ENCODE measurements around the gene PEMT.

The PEMT gene

DNA sequence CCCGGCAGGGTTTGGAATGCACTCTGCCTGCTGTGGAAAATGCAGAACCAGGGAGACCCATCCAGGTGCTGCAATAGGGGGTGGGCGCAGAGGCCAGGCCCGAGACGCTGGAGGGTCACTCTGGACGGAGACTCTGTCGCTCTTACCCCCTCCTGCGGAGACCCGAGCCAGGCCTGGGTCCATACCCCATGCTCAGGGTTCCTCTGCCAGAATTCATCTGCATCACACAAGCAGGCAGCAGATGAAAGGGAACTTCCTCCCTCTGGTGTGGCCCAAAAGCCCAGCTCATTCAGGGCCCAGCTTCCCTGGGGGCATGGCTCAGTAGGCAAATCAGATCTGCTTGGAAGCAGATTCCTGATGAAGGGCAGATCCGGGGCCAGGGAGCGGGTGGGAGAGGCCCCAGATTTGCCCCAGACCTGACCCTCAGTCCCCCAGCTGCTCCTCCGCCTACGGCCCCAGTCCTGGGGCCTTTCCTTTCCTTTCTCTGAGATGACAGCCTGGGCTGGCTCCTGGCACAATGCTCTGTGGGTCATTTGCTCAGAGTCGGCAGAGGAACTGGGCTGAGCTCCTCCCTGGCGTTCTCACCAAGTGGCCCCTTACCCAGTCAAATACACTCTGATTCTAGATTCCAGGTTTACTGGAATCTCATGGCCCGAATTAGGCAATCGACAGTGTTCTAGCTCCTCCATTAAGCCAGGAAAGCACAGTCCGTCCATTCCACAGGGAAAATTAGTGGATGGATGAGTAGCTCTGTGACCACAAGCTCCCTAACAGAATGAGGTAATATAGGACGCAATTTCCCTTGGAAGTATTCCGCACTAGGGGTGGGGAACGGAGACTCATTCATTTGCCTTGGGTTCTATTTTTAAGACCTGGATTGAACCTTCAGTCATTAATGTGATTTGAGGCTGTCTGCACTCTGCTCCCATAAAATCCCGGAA is 76.2 kb downstream of the PEMT start:
- no peak for DNase-seq (ENCODE audit: low read depth, low spot score)
- H3K9ac ChIP-seq (ENCODE audit: insufficient read length): no peak overlapping the region
- no peaks in the 10 kb centered on the region for H3K9me3 ChIP-seq (ENCODE audit: low read depth, low read length)
- TF ChIP-seq FOXP2 (optimal IDR thresholded peaks at IDR 0.05; ENCODE audit: control extremely low read depth, extremely low read length, insufficient read depth) (no peak), EZH2 (IDR thresholded peaks at IDR 0.05) (no peak), POLR2AphosphoS5 (IDR thresholded peaks at IDR 0.05; ENCODE audit: borderline replicate concordance, low read depth, low read length) (no peak)
- H3K4me3 ChIP-seq: no peak overlapping the region
- H3K36me3 ChIP-seq (ENCODE audit: insufficient read depth, low read length): no peaks in the 10 kb centered on the region
- no peak overlapping the region for H3K27ac ChIP-seq

- TF ChIP-seq EZH2 (IDR thresholded peaks at IDR 0.05) (no peak), POLR2AphosphoS5 (IDR thresholded peaks at IDR 0.05; ENCODE audit: borderline replicate concordance, low read depth, low read length) (no peak), FOXP2 (optimal IDR thresholded peaks at IDR 0.05; ENCODE audit: control extremely low read depth, extremely low read length, insufficient read depth) (no peak)
- Histone ChIP-seq H3K36me3 (ENCODE audit: insufficient read depth, low read length) (no peaks in the 10 kb centered on the region), H3K4me3 (no peak overlapping the region), H3K9me3 (ENCODE audit: low read depth, low read length) (no peaks in the 10 kb centered on the region), H3K9ac (ENCODE audit: insufficient read length) (no peak overlapping the region), H3K27ac (no peak overlapping the region)
- no peak for DNase-seq (ENCODE audit: low read depth, low spot score)
These were observed 77.0 kb downstream of the PEMT start for GRCh38 chr17:17514361-17514992.

DNA sequence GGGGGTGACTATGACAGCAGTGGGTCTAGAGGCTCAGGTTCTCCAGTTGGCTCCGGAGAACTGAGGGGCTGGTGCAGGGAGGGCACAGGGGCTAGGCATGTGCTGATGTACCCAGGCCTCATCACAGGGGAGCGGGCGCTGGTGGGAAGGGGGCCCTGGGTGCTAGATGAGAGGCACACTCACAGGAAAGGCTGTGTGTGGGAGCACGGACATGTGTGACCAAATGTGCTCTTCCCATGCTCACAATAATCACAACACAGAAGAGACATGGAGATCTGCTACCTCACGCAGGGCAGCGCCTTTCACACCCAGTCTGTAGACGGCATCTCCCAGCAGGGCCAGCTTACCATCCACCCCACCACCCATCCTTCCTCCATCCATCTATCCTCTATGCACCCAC is 77.9 kb downstream of the PEMT start:
- no peak overlapping the region for H3K27ac ChIP-seq

DNA sequence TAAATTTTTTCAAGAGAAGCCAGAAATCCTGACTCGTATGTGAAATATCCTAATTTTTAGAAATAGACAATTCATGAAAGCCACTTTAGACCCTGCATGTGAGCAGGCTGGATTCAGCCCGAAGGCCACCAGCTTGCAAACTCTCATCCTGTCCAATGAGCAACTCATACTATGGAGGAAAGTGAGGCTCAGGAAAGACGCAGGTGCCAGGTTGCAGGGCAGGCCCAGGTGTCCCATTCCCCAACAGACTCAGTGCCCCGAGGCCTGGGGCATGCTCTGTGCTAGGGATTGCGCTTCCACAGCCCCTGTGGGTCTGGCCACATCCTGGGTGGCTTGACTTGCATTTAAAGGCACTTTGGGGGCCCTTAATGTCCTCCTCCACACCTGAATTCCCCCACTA is 78.6 kb downstream of the PEMT start:
- no peaks in the 10 kb centered on the region for H3K9me3 ChIP-seq (ENCODE audit: low read depth, low read length)

More for the DNA sequence above, 77.9 kb downstream of the PEMT start:
- no peaks in the 10 kb centered on the region for H3K9me3 ChIP-seq (ENCODE audit: low read depth, low read length)
- no peak overlapping the region for H3K4me3 ChIP-seq
- TF ChIP-seq FOXP2 (optimal IDR thresholded peaks at IDR 0.05; ENCODE audit: control extremely low read depth, extremely low read length, insufficient read depth): no peak
- TF ChIP-seq EZH2 (IDR thresholded peaks at IDR 0.05): no peak
- no peak for TF ChIP-seq POLR2AphosphoS5 (IDR thresholded peaks at IDR 0.05; ENCODE audit: borderline replicate concordance, low read depth, low read length)
- H3K9ac ChIP-seq (ENCODE audit: insufficient read length): no peak overlapping the region
- no peak for DNase-seq (ENCODE audit: low read depth, low spot score)
- H3K36me3 ChIP-seq (ENCODE audit: insufficient read depth, low read length): no peaks in the 10 kb centered on the region

DNA sequence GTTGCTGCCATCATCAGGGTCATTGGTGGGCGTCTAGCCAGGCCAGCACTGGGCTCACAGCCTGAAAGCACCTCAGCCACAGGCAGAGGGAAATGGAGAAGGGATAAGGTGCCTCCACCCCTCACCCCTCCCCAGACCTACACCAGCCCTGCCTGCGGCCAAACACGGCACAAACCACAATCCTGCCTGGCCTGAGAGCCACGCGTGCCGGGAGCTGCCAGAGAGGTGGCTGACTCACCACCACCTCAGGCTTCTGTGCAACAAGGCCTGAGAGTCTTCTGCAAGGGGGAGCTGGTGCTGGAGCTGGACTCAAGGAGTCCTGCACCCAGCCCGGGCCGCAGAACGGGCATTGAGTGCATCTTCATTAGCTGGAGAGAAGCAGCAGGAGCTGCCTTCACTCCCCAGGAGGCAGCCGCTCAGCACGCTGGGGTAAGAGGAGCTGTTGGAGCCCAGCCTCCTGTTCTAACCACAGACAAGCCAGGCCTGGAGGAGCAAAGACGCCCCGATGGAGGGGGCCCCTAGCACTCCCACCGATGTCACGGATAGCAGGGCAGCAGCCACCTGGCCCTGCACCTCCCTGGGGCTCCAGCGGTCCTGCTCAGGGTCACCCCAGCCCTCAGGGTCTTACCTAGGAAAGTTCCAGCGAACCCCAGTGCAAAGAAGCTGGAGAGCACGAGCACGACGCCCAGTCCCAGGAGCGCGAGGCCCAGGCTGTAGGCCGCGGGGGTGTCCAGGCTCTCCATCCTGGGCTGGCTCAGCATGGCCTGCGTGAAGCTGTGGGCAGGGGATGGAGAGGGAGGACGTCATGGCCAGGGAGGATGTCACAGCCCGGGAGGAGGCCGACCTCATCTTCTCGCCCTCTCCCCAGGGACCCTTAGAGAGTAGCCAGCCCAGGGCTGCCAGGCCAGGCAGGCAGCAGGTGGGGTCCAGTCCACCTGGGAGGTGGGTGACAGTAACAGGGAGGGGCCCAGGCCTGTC is 79.3 kb downstream of the PEMT start:
- Histone ChIP-seq H3K9ac (ENCODE audit: insufficient read length) (no peak overlapping the region), H3K4me3 (no peak overlapping the region), H3K9me3 (ENCODE audit: low read depth, low read length) (no peaks in the 10 kb centered on the region), H3K36me3 (ENCODE audit: insufficient read depth, low read length) (no peaks in the 10 kb centered on the region), H3K27ac (no peak overlapping the region)
- TF ChIP-seq EZH2 (IDR thresholded peaks at IDR 0.05) (no peak), POLR2AphosphoS5 (IDR thresholded peaks at IDR 0.05; ENCODE audit: borderline replicate concordance, low read depth, low read length) (no peak), FOXP2 (optimal IDR thresholded peaks at IDR 0.05; ENCODE audit: control extremely low read depth, extremely low read length, insufficient read depth) (no peak)
- no peak for DNase-seq (ENCODE audit: low read depth, low spot score)

More for the DNA sequence above, 78.6 kb downstream of the PEMT start:
- TF ChIP-seq EZH2 (IDR thresholded peaks at IDR 0.05): no peak
- TF ChIP-seq POLR2AphosphoS5 (IDR thresholded peaks at IDR 0.05; ENCODE audit: borderline replicate concordance, low read depth, low read length): no peak
- no peak overlapping the region for H3K27ac ChIP-seq
- no peaks in the 10 kb centered on the region for H3K36me3 ChIP-seq (ENCODE audit: insufficient read depth, low read length)
- DNase-seq (ENCODE audit: low read depth, low spot score): no peak
- H3K4me3 ChIP-seq: no peak overlapping the region
- no peak overlapping the region for H3K9ac ChIP-seq (ENCODE audit: insufficient read length)

GRCh38 chr17:17511293-17511741 is 80.2 kb downstream of the PEMT start:
- H3K9me3 ChIP-seq (ENCODE audit: low read depth, low read length): no peaks in the 10 kb centered on the region
- TF ChIP-seq POLR2AphosphoS5 (IDR thresholded peaks at IDR 0.05; ENCODE audit: borderline replicate concordance, low read depth, low read length): no peak
- no peak for TF ChIP-seq EZH2 (IDR thresholded peaks at IDR 0.05)
- TF ChIP-seq FOXP2 (optimal IDR thresholded peaks at IDR 0.05; ENCODE audit: control extremely low read depth, extremely low read length, insufficient read depth): no peak
- H3K9ac ChIP-seq (ENCODE audit: insufficient read length): no peak overlapping the region
- no peak overlapping the region for H3K27ac ChIP-seq
- DNase-seq (ENCODE audit: low read depth, low spot score): no peak
- no peaks in the 10 kb centered on the region for H3K36me3 ChIP-seq (ENCODE audit: insufficient read depth, low read length)
- H3K4me3 ChIP-seq: no peak overlapping the region

- no peaks in the 10 kb centered on the region for H3K36me3 ChIP-seq (ENCODE audit: insufficient read depth, low read length)
- H3K4me3 ChIP-seq: no peak overlapping the region
- no peak overlapping the region for H3K27ac ChIP-seq
- no peak for DNase-seq (ENCODE audit: low read depth, low spot score)
- TF ChIP-seq FOXP2 (optimal IDR thresholded peaks at IDR 0.05; ENCODE audit: control extremely low read depth, extremely low read length, insufficient read depth): no peak
- TF ChIP-seq POLR2AphosphoS5 (IDR thresholded peaks at IDR 0.05; ENCODE audit: borderline replicate concordance, low read depth, low read length): no peak
- H3K9ac ChIP-seq (ENCODE audit: insufficient read length): no peak overlapping the region
- H3K9me3 ChIP-seq (ENCODE audit: low read depth, low read length): no peaks in the 10 kb centered on the region
These were observed 80.8 kb downstream of the PEMT start for GRCh38 chr17:17510456-17511292.

Data from SK-N-MC (cell line).